ENCODE measurements around the gene CFD.

Gene CFD

DNA sequence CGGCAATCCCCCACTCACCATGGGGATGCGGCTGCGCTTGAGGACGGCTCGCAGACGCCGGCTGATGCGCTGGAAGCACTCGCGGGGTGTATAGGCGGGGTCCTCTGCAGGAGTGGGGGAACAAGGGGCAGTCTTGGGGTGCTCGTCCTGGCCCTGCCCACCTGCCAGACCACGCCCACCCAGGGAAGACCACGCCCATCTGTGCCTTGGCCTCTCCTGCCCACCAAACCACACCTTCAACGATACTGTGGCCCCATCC is 40.5 kb downstream of the CFD start:
- no peaks in the 10 kb centered on the region for H3K27me3 ChIP-seq (ENCODE audit: control insufficient read depth in 2 of 2, insufficient read depth in 2 of 2, low read length in 2 of 2)
- no peak overlapping the region for H3K4me3 ChIP-seq (ENCODE audit: low read length in 2 of 2)
- H3K27ac ChIP-seq (ENCODE audit: low read depth in 2 of 2, low read length in 2 of 2), result no peak overlapping the region
- H3K4me1 ChIP-seq (ENCODE audit: control insufficient read depth in 2 of 2, insufficient read depth in 2 of 2, low read length in 2 of 2), result no peaks in the 10 kb centered on the region
- peaks cover 0 to 9% of the 10 kb centered on the region in 2 donors for H3K36me3 ChIP-seq (ENCODE audit: control insufficient read depth in 2 of 2, insufficient read depth in 2 of 2, low read length in 2 of 2)
- H3K9me3 ChIP-seq (ENCODE audit: control insufficient read depth in 2 of 2, low read length in 2 of 2), result no peaks in the 10 kb centered on the region
- H3K9ac ChIP-seq (ENCODE audit: low read depth in 1 of 2, low read length in 2 of 2), result no peak overlapping the region

DNA sequence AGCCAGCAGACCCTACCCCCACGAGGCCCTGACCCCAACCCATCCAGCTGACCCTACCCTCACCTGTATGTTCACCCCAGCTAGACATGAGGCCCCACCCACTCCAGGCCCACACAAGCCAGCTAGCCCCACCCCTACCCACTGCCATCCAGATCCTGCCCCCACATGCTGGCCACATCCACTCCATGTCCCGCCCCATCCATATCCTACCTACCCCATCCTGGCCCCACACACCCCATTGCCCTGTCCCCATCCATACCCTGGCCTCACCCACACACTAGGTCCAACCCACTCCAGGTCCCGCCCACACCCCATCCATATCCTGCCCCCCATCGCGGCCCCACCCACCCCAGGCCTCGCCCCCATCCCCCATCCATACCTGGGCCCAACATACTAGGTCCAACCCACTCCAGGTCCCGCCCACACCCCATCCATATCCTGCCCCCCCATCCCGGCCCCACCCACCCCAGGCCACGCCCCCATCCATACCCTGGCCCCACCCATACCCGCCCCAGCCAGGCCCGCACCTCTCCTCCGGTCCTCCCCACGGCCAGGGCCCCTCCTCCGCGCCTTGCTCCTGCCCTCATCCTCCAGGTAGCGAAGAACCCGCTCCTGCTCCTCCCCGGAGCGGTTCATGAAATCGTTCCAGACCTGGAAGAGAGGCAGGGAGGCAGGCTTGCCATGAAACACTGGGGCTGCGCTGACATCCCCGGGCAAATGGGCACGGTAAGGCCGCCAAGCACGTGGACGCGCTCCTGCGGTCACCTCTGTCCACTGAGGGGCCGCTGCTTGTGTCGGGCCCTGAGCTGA is 41.0 kb downstream of the CFD start:
- Histone ChIP-seq H3K4me1 (ENCODE audit: control insufficient read depth in 2 of 2, insufficient read depth in 2 of 2, low read length in 2 of 2) (no peaks in the 10 kb centered on the region), H3K9me3 (ENCODE audit: control insufficient read depth in 2 of 2, low read length in 2 of 2) (no peaks in the 10 kb centered on the region), H3K27ac (ENCODE audit: low read depth in 2 of 2, low read length in 2 of 2) (no peak overlapping the region), H3K36me3 (ENCODE audit: control insufficient read depth in 2 of 2, insufficient read depth in 2 of 2, low read length in 2 of 2) (peaks cover 0 to 9% of the 10 kb centered on the region in 2 donors), H3K27me3 (ENCODE audit: control insufficient read depth in 2 of 2, insufficient read depth in 2 of 2, low read length in 2 of 2) (no peaks in the 10 kb centered on the region), H3K9ac (ENCODE audit: low read depth in 1 of 2, low read length in 2 of 2) (no peak overlapping the region), H3K4me3 (ENCODE audit: low read length in 2 of 2) (no peak overlapping the region)

DNA sequence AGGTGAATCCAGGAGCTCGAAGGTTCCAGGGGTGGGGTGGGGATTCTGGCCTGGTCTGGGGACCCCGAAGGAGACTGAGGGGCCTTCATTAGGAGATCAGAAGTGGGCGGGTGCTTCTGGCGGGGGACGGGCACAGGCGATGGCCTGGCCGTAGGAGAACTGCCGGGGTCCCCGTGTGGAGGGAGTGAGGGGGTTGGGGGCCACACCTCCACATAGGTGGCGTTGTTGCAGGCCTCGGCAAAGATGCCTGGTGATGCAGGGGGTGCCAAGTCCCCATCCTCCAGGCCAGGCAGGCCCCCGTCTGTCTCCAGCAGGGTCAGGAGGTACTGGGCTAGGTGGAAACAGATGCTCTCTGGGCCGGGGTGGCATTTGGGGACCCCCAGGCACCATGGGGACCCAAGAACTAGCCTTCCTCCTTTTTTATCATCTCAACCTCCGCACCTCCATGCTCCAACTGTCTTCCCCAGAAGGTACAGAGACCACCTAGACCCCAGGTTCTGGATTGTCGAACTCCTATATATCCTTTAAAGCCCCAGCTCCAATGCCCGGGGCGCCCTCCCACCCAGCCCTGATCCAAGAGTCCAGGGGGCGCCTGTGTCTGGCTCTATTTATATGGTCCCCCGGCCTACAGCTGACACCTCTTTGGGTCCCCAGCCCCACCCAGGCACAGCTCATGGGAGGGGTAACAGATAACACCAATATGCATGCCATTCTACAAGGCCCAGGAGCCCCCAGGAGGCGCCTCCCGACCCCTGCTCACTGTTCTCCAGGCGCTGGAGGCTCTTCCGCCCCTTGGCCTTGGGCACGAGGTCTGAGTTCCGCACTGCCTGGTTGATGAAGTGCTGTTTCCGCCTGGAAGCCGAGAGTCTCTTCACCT is 42.0 kb downstream of the CFD start:
- Histone ChIP-seq H3K9me3 (ENCODE audit: control insufficient read depth in 2 of 2, low read length in 2 of 2) (no peaks in the 10 kb centered on the region), H3K27me3 (ENCODE audit: control insufficient read depth in 2 of 2, insufficient read depth in 2 of 2, low read length in 2 of 2) (no peaks in the 10 kb centered on the region), H3K9ac (ENCODE audit: low read depth in 1 of 2, low read length in 2 of 2) (no peak overlapping the region), H3K4me3 (ENCODE audit: low read length in 2 of 2) (no peak overlapping the region), H3K27ac (ENCODE audit: low read depth in 2 of 2, low read length in 2 of 2) (no peak overlapping the region), H3K4me1 (ENCODE audit: control insufficient read depth in 2 of 2, insufficient read depth in 2 of 2, low read length in 2 of 2) (peaks cover 0 to 1% of the 10 kb centered on the region in 2 donors), H3K36me3 (ENCODE audit: control insufficient read depth in 2 of 2, insufficient read depth in 2 of 2, low read length in 2 of 2) (peaks cover 0 to 9% of the 10 kb centered on the region in 2 donors)

DNA sequence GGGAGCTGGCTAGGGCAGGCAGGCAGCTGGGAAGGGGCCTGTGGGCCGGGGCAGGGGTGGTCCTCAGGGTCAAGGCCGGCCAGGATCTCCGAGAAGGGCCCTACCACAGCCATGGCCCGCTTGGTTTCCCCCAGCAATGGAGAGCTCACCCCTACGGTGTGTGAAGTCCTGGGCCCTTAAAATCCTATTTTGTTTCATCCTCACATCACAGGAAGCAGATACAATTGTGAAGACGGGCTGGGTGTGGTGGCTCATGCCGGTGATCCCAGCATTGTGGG is 42.6 kb downstream of the CFD start:
- no peak overlapping the region for H3K9ac ChIP-seq (ENCODE audit: low read depth in 1 of 2, low read length in 2 of 2)
- no peaks in the 10 kb centered on the region for H3K27me3 ChIP-seq (ENCODE audit: control insufficient read depth in 2 of 2, insufficient read depth in 2 of 2, low read length in 2 of 2)
- H3K4me3 ChIP-seq (ENCODE audit: low read length in 2 of 2), result no peak overlapping the region
- peaks cover 0 to 7% of the 10 kb centered on the region in 2 donors for H3K36me3 ChIP-seq (ENCODE audit: control insufficient read depth in 2 of 2, insufficient read depth in 2 of 2, low read length in 2 of 2)
- peaks cover 0 to 3% of the 10 kb centered on the region in 2 donors for H3K4me1 ChIP-seq (ENCODE audit: control insufficient read depth in 2 of 2, insufficient read depth in 2 of 2, low read length in 2 of 2)
- no peak overlapping the region for H3K27ac ChIP-seq (ENCODE audit: low read depth in 2 of 2, low read length in 2 of 2)
- H3K9me3 ChIP-seq (ENCODE audit: control insufficient read depth in 2 of 2, low read length in 2 of 2), result no peaks in the 10 kb centered on the region

DNA sequence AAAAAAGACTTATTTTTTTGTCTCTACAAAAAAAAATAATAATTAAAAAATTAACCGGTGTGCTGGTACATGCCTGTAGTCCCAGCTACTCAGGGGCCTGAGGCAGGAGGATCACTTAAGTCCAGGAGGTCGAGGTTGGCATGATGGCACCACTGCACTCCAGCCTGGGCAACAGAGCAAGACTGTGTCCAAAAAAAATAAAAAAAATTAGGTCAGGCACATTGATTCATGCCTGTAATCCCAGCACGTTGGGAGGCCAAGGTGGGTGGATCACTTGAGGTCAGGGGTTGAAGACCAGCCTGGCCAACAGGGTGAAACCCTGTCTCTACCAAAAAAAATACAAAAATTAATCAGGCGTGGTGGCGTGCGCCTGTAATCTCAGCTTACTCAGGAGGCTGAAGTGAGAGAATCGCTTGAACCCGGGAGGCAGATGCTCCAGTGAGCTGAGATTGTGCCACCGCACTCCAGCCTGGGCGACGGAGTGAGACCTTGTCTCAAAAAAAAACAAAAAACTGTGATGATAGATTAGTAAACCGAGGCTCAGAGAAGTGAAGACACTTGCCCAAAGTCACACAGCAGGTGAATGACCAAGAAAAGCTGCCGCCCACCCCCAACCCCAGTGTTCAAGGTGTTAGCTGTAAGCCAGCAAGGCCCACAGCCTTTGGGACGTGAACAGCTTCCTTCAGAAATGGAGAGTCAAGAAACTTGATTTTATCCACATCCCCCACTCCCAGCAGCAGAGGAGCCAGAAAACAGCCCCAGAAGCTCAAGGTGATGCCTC is 43.2 kb downstream of the CFD start:
- peaks cover 0 to 5% of the 10 kb centered on the region in 2 donors for H3K36me3 ChIP-seq (ENCODE audit: control insufficient read depth in 2 of 2, insufficient read depth in 2 of 2, low read length in 2 of 2)
- H3K27ac ChIP-seq (ENCODE audit: low read depth in 2 of 2, low read length in 2 of 2), result no peak overlapping the region
- H3K4me1 ChIP-seq (ENCODE audit: control insufficient read depth in 2 of 2, insufficient read depth in 2 of 2, low read length in 2 of 2), result peaks cover 0 to 3% of the 10 kb centered on the region in 2 donors
- H3K4me3 ChIP-seq (ENCODE audit: low read length in 2 of 2), result no peak overlapping the region
- H3K27me3 ChIP-seq (ENCODE audit: control insufficient read depth in 2 of 2, insufficient read depth in 2 of 2, low read length in 2 of 2), result no peaks in the 10 kb centered on the region
- H3K9ac ChIP-seq (ENCODE audit: low read depth in 1 of 2, low read length in 2 of 2), result no peak overlapping the region
- H3K9me3 ChIP-seq (ENCODE audit: control insufficient read depth in 2 of 2, low read length in 2 of 2), result no peaks in the 10 kb centered on the region

DNA sequence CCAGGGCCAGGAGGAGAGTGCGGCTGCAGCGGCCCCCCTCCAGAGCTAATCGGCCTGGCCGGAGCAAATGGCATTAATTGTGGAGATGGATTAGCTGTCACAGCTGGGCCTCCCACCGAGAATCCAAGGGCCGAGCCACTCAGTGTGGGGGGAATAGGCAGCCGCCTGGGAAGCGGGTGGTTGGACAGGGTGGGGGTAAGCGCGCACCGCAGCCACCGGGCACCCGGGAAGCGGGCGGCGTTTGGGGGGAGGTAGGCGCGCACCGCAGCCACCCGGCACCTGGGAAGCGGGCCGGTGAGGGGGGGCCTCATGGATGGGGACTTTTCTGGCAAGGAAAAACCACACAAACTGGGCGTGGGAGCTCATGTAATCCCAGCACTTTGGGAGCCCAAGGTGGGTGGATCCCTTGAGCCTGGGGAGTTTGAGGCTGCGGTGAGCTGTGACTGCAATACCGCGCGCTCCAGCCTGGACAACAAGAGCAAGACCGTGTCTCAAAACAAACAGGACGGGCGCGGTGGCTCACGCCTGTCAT is 43.9 kb downstream of the CFD start:
- H3K4me3 ChIP-seq (ENCODE audit: low read length in 2 of 2), result no peak overlapping the region
- no peaks in the 10 kb centered on the region for H3K9me3 ChIP-seq (ENCODE audit: control insufficient read depth in 2 of 2, low read length in 2 of 2)
- H3K4me1 ChIP-seq (ENCODE audit: control insufficient read depth in 2 of 2, insufficient read depth in 2 of 2, low read length in 2 of 2), result peaks cover 2 to 3% of the 10 kb centered on the region in 2 donors
- H3K27me3 ChIP-seq (ENCODE audit: control insufficient read depth in 2 of 2, insufficient read depth in 2 of 2, low read length in 2 of 2), result no peaks in the 10 kb centered on the region
- peaks cover 0 to 5% of the 10 kb centered on the region in 2 donors for H3K36me3 ChIP-seq (ENCODE audit: control insufficient read depth in 2 of 2, insufficient read depth in 2 of 2, low read length in 2 of 2)
- no peak overlapping the region for H3K27ac ChIP-seq (ENCODE audit: low read depth in 2 of 2, low read length in 2 of 2)
- no peak overlapping the region for H3K9ac ChIP-seq (ENCODE audit: low read depth in 1 of 2, low read length in 2 of 2)

DNA sequence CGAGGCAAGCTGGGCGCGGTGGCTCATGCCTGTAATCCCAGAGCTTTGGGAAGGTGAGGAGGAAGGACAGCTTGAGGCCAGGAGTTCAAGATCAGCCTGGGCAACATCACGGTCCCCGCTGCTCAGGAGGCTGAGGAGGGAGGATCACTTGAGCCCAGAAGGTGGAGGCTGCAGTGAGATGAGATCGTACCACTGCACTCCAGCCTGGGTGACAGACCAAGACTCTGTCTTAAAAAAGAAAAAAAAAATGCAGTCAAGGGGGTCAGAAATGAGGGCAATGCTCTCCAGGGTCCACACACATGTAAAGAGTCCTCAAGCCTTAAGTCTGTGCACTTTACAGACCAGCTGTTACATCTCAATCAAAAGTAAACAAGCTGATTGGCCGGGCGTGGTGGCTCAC is 45.1 kb downstream of the CFD start:
- H3K27me3 ChIP-seq (ENCODE audit: control insufficient read depth in 2 of 2, insufficient read depth in 2 of 2, low read length in 2 of 2), result no peaks in the 10 kb centered on the region
- no peak overlapping the region for H3K27ac ChIP-seq (ENCODE audit: low read depth in 2 of 2, low read length in 2 of 2)
- peaks cover 7 to 11% of the 10 kb centered on the region in 2 donors for H3K4me1 ChIP-seq (ENCODE audit: control insufficient read depth in 2 of 2, insufficient read depth in 2 of 2, low read length in 2 of 2)
- H3K36me3 ChIP-seq (ENCODE audit: control insufficient read depth in 2 of 2, insufficient read depth in 2 of 2, low read length in 2 of 2), result peaks cover 0 to 5% of the 10 kb centered on the region in 2 donors
- H3K9ac ChIP-seq (ENCODE audit: low read depth in 1 of 2, low read length in 2 of 2), result no peak overlapping the region
- no peaks in the 10 kb centered on the region for H3K9me3 ChIP-seq (ENCODE audit: control insufficient read depth in 2 of 2, low read length in 2 of 2)
- no peak overlapping the region for H3K4me3 ChIP-seq (ENCODE audit: low read length in 2 of 2)

DNA sequence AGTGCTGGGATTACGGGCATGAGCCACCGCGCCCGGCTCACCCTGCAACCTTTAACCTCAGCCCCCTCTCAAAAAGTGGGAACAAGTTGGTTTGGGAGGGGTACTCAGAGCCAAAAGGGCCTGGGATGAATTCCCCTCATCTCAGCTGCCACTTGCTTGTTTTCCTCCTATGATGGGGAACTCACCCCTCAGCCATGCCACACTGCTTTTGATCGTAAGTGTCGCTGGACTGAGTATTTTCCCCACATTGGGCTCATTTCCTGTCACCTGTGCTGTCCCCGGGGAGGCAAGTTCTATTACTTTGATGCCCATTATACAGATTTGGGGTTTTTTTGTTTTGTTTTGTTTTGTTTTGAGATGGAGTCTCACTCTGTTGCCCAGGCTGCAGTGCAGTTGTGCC is 47.0 kb downstream of the CFD start:
- no peak overlapping the region for H3K27ac ChIP-seq (ENCODE audit: low read depth in 2 of 2, low read length in 2 of 2)
- H3K27me3 ChIP-seq (ENCODE audit: control insufficient read depth in 2 of 2, insufficient read depth in 2 of 2, low read length in 2 of 2), result no peaks in the 10 kb centered on the region
- H3K9me3 ChIP-seq (ENCODE audit: control insufficient read depth in 2 of 2, low read length in 2 of 2), result no peaks in the 10 kb centered on the region
- H3K4me3 ChIP-seq (ENCODE audit: low read length in 2 of 2), result no peak overlapping the region
- peaks cover 10 to 18% of the 10 kb centered on the region in 2 donors for H3K4me1 ChIP-seq (ENCODE audit: control insufficient read depth in 2 of 2, insufficient read depth in 2 of 2, low read length in 2 of 2)
- peaks cover 0 to 2% of the 10 kb centered on the region in 2 donors for H3K36me3 ChIP-seq (ENCODE audit: control insufficient read depth in 2 of 2, insufficient read depth in 2 of 2, low read length in 2 of 2)
- H3K9ac ChIP-seq (ENCODE audit: low read depth in 1 of 2, low read length in 2 of 2), result no peak overlapping the region

DNA sequence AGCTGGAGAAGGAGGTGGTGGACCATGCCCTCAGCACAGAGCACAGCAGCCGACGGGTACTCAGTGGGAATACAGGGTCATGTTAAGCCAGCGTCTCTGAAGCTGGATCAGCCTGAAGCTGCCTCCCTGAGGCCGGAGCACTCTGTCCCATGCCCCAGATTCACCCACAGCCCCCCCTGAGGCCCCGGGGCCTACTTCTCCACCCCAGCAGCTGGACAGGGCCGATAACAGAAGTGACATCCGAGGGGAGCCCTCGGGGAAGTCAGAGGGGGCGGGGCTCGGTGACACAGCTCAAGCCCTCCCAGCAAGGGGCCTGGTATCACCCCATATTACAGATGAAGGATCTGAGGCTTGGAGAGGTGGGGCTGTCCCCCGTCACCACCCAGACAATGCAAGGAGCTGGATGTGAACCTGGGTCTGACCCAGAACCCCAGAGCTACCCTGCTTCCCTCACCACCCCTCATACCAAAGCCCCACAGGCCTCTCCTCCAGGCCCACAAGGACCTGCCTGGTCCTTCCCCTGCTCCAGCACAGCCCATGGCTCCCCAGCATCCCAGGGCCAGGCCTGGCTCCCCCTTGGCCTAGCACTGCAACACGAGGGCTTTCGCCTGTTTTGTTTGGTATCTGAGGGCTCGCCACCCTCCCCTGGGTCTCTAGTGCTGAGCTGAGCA is 47.9 kb downstream of the CFD start:
- H3K36me3 ChIP-seq (ENCODE audit: control insufficient read depth in 2 of 2, insufficient read depth in 2 of 2, low read length in 2 of 2), result no peaks in the 10 kb centered on the region
- no peaks in the 10 kb centered on the region for H3K27me3 ChIP-seq (ENCODE audit: control insufficient read depth in 2 of 2, insufficient read depth in 2 of 2, low read length in 2 of 2)
- H3K9ac ChIP-seq (ENCODE audit: low read depth in 1 of 2, low read length in 2 of 2), result no peak overlapping the region
- peak overlapping the region in 1 of 2 donors; percentile 32 for H3K27ac ChIP-seq (ENCODE audit: low read depth in 2 of 2, low read length in 2 of 2)
- peaks cover 10 to 18% of the 10 kb centered on the region in 2 donors for H3K4me1 ChIP-seq (ENCODE audit: control insufficient read depth in 2 of 2, insufficient read depth in 2 of 2, low read length in 2 of 2)
- no peak overlapping the region for H3K4me3 ChIP-seq (ENCODE audit: low read length in 2 of 2)
- H3K9me3 ChIP-seq (ENCODE audit: control insufficient read depth in 2 of 2, low read length in 2 of 2), result no peaks in the 10 kb centered on the region

Data from mucosa of rectum (tissue), 2 donors.